CD14-positive monocyte (primary cell): ENCODE results near the gene SIPA1L3. TPM values are rescaled to one million over a fixed set of nuclear protein-coding genes. Genes with fewer than 3 reads are reported as not detected.

Experiments
- DNase-seq, 3 donors: peaks; one replicate each; pipeline ENCODE4 v3.0.0-alpha.2; 2011 to 2022
- H2AFZ ChIP-seq: 2 replicates; pipeline ENCODE4 v1.6.0; 2012; ENCODE audit warnings: mild to moderate bottlenecking, low read depth, low read length, inconsistent platforms; ENCODE audit not compliant: insufficient read depth, poor library complexity, severe bottlenecking
- H3K27ac ChIP-seq, 2 donors: 1 replicate in 1 of 2; 2 replicates in 1 of 2; pipeline ENCODE4 v1.5.1; 2012 to 2013; ENCODE audit warnings: low read length in 2 of 2, control low read depth in 1 of 2, inconsistent platforms in 1 of 2, low read depth in 1 of 2, mild to moderate bottlenecking in 1 of 2
- H3K27me3 ChIP-seq, 2 donors: one replicate each; pipeline versions ENCODE4 v1.6.0 to v1.6.1; 2011 to 2013; ENCODE audit warnings: low read length in 2 of 2; ENCODE audit not compliant: control insufficient read depth in 2 of 2, insufficient read depth in 2 of 2
- H3K36me3 ChIP-seq, 2 donors: replicated peaks in 1 of 2; 1 replicate in 1 of 2; 2 replicates in 1 of 2; pipeline versions ENCODE4 v1.5.1 to v1.6.1; 2012 to 2013; ENCODE audit warnings: low read length in 2 of 2, control low read depth in 1 of 2, inconsistent platforms in 1 of 2, mild to moderate bottlenecking in 1 of 2; ENCODE audit not compliant: insufficient read depth in 2 of 2, control insufficient read depth in 1 of 2
- H3K4me1 ChIP-seq, 2 donors: 1 replicate in 1 of 2; 2 replicates in 1 of 2; pipeline versions ENCODE4 v1.5.1 to v1.6.1; 2012 to 2013; ENCODE audit warnings: low read length in 2 of 2, control low read depth in 1 of 2, inconsistent platforms in 1 of 2, mild to moderate bottlenecking in 1 of 2, moderate library complexity in 1 of 2; ENCODE audit not compliant: insufficient read depth in 2 of 2, control insufficient read depth in 1 of 2
- H3K4me2 ChIP-seq: replicated peaks from 2 replicates; pipeline ENCODE3; 2012; ENCODE audit warnings: low read length, moderate library complexity, mild to moderate bottlenecking; ENCODE audit not compliant: poor library complexity, severe bottlenecking; ENCODE audit errors: extremely low read depth
- H3K4me3 ChIP-seq, 3 experiments: fragments of 200-600 bp in 1 of 3; sonication (generic) in 1 of 3; replicated peaks in 1 of 3; 1 replicate in 2 of 3; 2 replicates in 1 of 3; pipeline ENCODE4 v1.5.1; 2011 to 2013; ENCODE audit warnings: low read length in 3 of 3, mild to moderate bottlenecking in 3 of 3, control low read depth in 2 of 3, low read depth in 2 of 3, inconsistent platforms in 1 of 3, moderate library complexity in 1 of 3
- H3K79me2 ChIP-seq: 2 replicates; pipeline ENCODE4 v1.6.0; 2012; ENCODE audit warnings: mild to moderate bottlenecking, control low read depth, inconsistent platforms, low read length, moderate library complexity; ENCODE audit not compliant: insufficient read depth
- H3K9ac ChIP-seq: 2 replicates; pipeline ENCODE4 v1.6.0; 2017; ENCODE audit warnings: low read length, mild to moderate bottlenecking; ENCODE audit not compliant: insufficient read depth, poor library complexity, severe bottlenecking
- H3K9me3 ChIP-seq, 2 donors: replicated peaks in 1 of 2; 1 replicate in 1 of 2; 2 replicates in 1 of 2; pipeline versions ENCODE4 v1.5.1 to v1.6.1; 2012 to 2013; ENCODE audit warnings: low read length in 2 of 2, control low read depth in 1 of 2; ENCODE audit not compliant: control insufficient read depth in 1 of 2, insufficient read depth in 1 of 2
- H4K20me1 ChIP-seq: 2 replicates; pipeline ENCODE4 v1.6.0; 2012; ENCODE audit warnings: mild to moderate bottlenecking, low read length, control low read depth, moderate library complexity; ENCODE audit not compliant: insufficient read depth
- H3K27ac Mint-ChIP-seq, 7 donors: one replicate each; pipeline ENCODE4 v1.8.0; 2020; ENCODE audit warnings: mild to moderate bottlenecking in 7 of 7, mixed read lengths in 7 of 7, moderate library complexity in 6 of 7, inconsistent platforms in 2 of 7
- H3K27me3 Mint-ChIP-seq, 3 donors: one replicate each; pipeline ENCODE4 v1.8.0; 2021 to 2022; ENCODE audit warnings: low read depth in 3 of 3, mild to moderate bottlenecking in 3 of 3, mixed read lengths in 3 of 3, moderate library complexity in 3 of 3, inconsistent platforms in 1 of 3
- H3K36me3 Mint-ChIP-seq, 2 donors: one replicate each; pipeline ENCODE4 v1.8.0; 2020; ENCODE audit warnings: mixed read lengths in 2 of 2, inconsistent platforms in 1 of 2, mild to moderate bottlenecking in 1 of 2
- H3K4me1 Mint-ChIP-seq: one replicate; pipeline ENCODE4 v1.8.0; 2020; ENCODE audit warnings: mild to moderate bottlenecking, mixed read lengths
- H3K4me3 Mint-ChIP-seq, 2 donors: one replicate each; pipeline ENCODE4 v1.8.0; 2020; ENCODE audit warnings: mild to moderate bottlenecking in 2 of 2, mixed read lengths in 2 of 2, moderate library complexity in 1 of 2
- H3K9me3 Mint-ChIP-seq, 7 donors: one replicate each; pipeline ENCODE4 v1.8.0; 2020 to 2022; ENCODE audit warnings: mixed read lengths in 7 of 7, mild to moderate bottlenecking in 6 of 7, moderate library complexity in 6 of 7, inconsistent platforms in 2 of 7
- WGBS: methylation state at CpG from one replicate; pipeline ENCODE4 v1.1.5; 2013; ENCODE audit warnings: missing lambda C conversion rate; ENCODE audit not compliant: insufficient coverage; 5-methylcytosine and 5-hydroxymethylcytosine counted together
- intact Hi-C, 2 donors: fragments of 100-400 bp; cut with micrococcal nuclease; formaldehyde crosslinking; loops; one replicate each; pipeline versions ENCODE4 v1.15.0 to v1.15.1; 2023
- polyA plus RNA-seq, 3 donors: library from polyadenylated mRNA; depleted of rRNA in 1 of 3; unstranded in 2 of 3; stranded (reverse) in 1 of 3; fragments of 300-500 nt in 2 of 3; fragments of >200 nt in 1 of 3; fragmentation: Illumina TruSeq in 2 of 3; gene quantifications; 1 replicate in 2 of 3; 2 replicates in 1 of 3; pipeline ENCODE4 v1.2.3, GENCODE V29; 2012 to 2021
- TF ChIP-seq, protein P1 (sequence below): fragments of 200-600 bp; IDR thresholded peaks from one replicate; pipeline ENCODE4 v1.8.0; 2022; ENCODE audit warnings: antibody characterized with exemption, mild to moderate bottlenecking

The SIPA1L3 gene
- polyA plus RNA-seq, 3 donors, result 0.55 to 4.5 (median 0.99) TPM

DNA sequence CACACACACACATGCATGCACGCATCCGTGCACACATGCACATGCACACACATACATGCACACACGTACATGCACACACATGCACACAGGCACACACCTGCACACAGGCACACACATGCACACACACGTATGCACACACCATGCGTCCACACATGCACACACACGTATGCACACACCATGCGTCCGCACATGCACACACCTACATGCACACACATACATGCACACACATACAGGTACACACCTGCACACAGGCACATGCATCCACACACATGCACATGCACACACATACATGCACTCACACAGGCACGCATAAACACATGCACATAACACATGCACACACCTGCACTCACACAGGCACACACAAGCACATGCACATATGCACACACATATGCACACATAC, 204.9 kb downstream of the SIPA1L3 start:
- WGBS, result 98% methylated on average over 9 of the region's 9 CpGs

DNA sequence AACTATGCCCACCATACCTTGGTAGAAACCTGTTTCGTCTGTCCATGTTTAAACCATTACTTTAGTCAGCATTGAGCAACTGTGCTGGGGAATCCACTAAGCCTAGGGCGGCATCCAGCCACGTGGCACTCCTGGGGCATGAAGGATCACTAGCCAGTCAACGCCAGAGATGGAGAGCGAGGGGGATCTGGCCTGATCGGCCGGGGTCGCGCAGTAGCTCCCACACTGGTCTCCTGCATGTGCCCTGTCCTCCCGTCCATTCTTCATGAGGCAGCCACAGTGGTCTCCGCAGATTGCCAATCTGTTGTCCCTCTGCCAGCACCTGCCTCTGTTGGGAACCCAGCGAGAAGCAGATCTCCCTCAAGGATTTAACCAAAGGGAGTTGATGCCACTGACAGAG, 207.6 kb downstream of the SIPA1L3 start:
- WGBS, result 92% methylated on average over 12 of the region's 12 CpGs
- TF ChIP-seq, protein P1, sequence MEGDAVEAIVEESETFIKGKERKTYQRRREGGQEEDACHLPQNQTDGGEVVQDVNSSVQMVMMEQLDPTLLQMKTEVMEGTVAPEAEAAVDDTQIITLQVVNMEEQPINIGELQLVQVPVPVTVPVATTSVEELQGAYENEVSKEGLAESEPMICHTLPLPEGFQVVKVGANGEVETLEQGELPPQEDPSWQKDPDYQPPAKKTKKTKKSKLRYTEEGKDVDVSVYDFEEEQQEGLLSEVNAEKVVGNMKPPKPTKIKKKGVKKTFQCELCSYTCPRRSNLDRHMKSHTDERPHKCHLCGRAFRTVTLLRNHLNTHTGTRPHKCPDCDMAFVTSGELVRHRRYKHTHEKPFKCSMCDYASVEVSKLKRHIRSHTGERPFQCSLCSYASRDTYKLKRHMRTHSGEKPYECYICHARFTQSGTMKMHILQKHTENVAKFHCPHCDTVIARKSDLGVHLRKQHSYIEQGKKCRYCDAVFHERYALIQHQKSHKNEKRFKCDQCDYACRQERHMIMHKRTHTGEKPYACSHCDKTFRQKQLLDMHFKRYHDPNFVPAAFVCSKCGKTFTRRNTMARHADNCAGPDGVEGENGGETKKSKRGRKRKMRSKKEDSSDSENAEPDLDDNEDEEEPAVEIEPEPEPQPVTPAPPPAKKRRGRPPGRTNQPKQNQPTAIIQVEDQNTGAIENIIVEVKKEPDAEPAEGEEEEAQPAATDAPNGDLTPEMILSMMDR, result no peak
- Mint-ChIP-seq H3K4me3 (no peak overlapping the region), H3K27me3 (peaks cover 0 to 4% (median 2%) of the 10 kb centered on the region in 3 donors), H3K4me1 (peaks cover 4% of the 10 kb centered on the region), H3K36me3 (peaks cover 59 to 71% of the 10 kb centered on the region in 2 donors), H3K27ac (no peak overlapping the region), H3K9me3 (peaks cover 6 to 25% (median 14%) of the 10 kb centered on the region in 7 donors)
- intact Hi-C loops, result no loop called here
- Histone ChIP-seq H3K4me1 (no peaks in the 10 kb centered on the region), H3K27ac (no peak overlapping the region), H3K79me2 (no peaks in the 10 kb centered on the region), H2AFZ (no peak overlapping the region), H3K36me3 (peaks cover 25 to 53% of the 10 kb centered on the region in 2 donors), H3K4me2 (no peak overlapping the region), H3K9me3 (peaks cover 0 to 10% of the 10 kb centered on the region in 2 donors), H4K20me1 (no peaks in the 10 kb centered on the region), H3K9ac (no peak overlapping the region), H3K4me3 (no peak overlapping the region), H3K27me3 (no peaks in the 10 kb centered on the region)
- no peak for DNase-seq

More for the DNA sequence above, 204.9 kb downstream of the SIPA1L3 start:
- Mint-ChIP-seq H3K27me3 (peaks cover 0 to 4% (median 2%) of the 10 kb centered on the region in 3 donors), H3K4me1 (peaks cover 4% of the 10 kb centered on the region), H3K4me3 (no peak overlapping the region), H3K27ac (peak overlapping the region in 1 of 7 donors; percentile 33), H3K9me3 (peaks cover 0 to 3% (median 0%) of the 10 kb centered on the region in 7 donors), H3K36me3 (peaks cover 60 to 70% of the 10 kb centered on the region in 2 donors)
- intact Hi-C loops, result no loop called here
- H3K9me3 ChIP-seq, result no peaks in the 10 kb centered on the region
- no peak overlapping the region for H3K4me3 ChIP-seq
- H4K20me1 ChIP-seq, result no peaks in the 10 kb centered on the region
- no peak overlapping the region for H3K9ac ChIP-seq
- no peak for DNase-seq
- H3K27ac ChIP-seq, result no peak overlapping the region
- no peaks in the 10 kb centered on the region for H3K4me1 ChIP-seq
- TF ChIP-seq, protein P1, result no peak
- no peaks in the 10 kb centered on the region for H3K79me2 ChIP-seq
- H3K36me3 ChIP-seq, result peaks cover 37 to 62% of the 10 kb centered on the region in 2 donors
- no peak overlapping the region for H2AFZ ChIP-seq
- no peak overlapping the region for H3K4me2 ChIP-seq
- H3K27me3 ChIP-seq, result no peaks in the 10 kb centered on the region
